SH-SY5Y (cell line): ENCODE results near the gene SETDB2.

ENCODE experiments used
- GATA2 ChIP-seq: IDR thresholded peaks from 2 replicates; pipeline ENCODE4 v1.6.1; 2011; ENCODE audit warnings: mild to moderate bottlenecking, low read depth, low read length
- GATA3 ChIP-seq: IDR thresholded peaks from 2 replicates; pipeline ENCODE4 v1.6.1; 2011; ENCODE audit warnings: low read depth, mild to moderate bottlenecking, low read length, moderate library complexity

DNA sequence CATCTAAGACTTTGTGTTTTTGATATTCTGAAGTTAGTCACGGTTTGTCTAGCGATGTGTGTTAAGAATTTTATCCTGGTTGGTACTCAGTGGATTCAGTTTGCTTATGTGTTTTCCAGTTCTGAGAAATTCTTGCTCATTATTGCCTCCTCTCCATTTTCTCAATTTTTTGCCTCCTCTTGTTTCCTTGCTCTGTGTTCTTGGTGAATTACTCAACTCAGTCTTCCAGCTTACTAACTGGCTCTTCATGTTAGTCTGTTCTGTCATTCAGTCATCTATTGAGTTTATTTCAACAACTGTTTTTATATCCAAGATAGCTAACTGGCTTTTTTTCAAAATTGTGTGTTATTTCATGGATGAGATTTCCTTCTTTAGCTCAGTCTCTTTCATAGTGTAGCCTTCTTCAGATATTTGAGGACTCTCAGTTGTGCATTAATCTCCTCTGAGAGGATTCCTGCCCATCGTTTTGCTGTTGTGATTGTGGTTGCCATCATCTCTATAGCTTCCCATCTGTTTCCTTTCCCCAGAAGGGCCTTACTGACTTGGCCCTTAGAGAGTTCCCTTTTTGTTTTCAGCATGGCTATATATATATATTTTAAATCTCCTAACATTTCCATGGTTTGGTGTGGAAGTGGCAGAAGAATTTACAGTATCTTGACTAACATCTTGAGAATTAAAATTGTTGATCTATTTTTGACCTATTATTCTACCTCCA lies 6.2 kb downstream of the SETDB2 start:
- no peak for TF ChIP-seq GATA2
- TF ChIP-seq GATA3 = no peak
